GM19025 (cell line): ENCODE measurements around the gene ZNG1B.
A peak's percentile ranks its signal among the peaks of the same experiment; 100 is the strongest.
"Not testable (repeated sequence)": the region's sequence is repeated elsewhere in the genome, so short reads cannot be mapped to it uniquely, and the experiment has no call there.

Experiments
- ATAC-seq: cut with Tn5 transposase; IDR thresholded peaks from one replicate; pipeline ENCODE4 v1.9.1; 2021; ENCODE audit warnings: mild to moderate bottlenecking, low read depth, moderate library complexity; ENCODE audit not compliant: unreplicated experiment

Gene ZNG1B

GRCh38 chr2:113503094-113504042 is 65.9 kb downstream of the ZNG1B start:
- ATAC-seq, result peak; percentile 57

- ATAC-seq, result not testable (repeated sequence)
These were observed 66.6 kb downstream of the ZNG1B start for GRCh38 chr2:113504081-113504480.

DNA sequence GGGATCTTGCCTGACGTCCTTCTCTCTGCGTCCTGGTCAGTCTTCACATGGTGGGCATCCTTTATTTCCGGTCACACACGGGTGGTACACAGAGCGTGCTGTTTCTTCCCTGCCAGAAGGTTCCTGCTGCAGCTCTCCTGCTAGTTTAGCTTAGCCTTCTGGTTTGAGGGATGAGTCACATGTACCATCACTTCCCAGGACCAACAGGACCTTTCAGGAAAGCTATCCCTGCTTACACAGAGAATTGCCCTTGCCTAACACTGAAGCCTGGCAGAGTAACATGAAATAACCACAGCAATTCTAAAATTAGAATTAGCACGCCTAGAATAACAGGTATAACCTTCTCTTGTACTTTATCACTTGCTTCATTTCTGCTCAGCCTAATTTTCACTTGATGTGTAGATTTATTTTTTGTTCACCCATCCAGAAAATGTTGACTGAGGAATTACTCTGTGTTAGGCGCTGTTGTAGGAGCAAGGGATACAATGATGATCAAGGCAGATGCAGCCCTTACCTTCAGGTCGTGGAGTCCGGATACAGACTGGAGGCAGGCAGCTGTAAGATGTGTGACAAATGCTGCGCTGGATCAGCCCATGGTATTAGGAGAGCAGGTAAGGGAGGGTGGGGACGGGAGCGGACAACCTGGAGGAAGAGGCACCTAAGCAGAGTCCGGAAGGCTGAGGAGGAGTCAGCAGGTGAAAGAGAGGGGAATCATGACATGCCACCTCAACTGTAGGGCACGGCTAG is 70.1 kb downstream of the ZNG1B start:
- ATAC-seq, result not testable (repeated sequence)

DNA sequence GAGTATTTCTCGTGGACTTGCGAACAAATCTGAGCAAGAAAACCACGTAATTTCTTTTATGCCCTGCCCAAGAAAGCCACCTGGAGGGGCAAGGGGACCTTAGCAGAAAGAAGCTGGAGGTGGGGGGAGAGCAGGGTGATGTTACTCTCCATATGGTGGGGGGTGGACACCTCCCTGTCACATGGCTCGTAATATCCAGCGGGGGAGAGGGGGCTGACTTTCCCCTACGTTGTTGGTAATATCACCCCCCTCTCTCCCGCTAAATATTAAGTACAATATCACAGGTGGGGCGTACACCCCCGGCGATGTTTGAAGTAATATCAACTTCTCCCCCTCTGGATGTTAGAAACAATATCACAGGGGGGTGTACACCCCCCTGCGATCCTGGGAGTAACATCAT is 70.7 kb downstream of the ZNG1B start:
- not testable (repeated sequence) for ATAC-seq

DNA sequence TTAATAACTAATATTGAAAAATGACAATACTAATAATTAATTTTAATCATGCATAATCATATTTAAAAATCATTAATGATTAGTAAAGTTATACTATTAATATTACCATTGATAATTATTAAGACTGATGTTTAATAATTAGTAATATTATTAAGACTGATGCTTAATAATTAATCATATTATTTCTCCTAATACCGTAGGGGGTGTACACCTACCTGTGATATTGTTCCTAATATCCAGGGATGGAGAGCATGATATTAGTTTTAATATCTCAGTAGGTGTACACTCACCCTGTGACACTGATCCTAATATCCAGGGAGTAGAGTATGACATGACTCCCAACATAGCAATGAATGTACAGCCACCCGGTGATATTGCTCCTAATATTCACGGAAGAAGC is 73.4 kb downstream of the ZNG1B start:
- ATAC-seq, result not testable (repeated sequence)

DNA sequence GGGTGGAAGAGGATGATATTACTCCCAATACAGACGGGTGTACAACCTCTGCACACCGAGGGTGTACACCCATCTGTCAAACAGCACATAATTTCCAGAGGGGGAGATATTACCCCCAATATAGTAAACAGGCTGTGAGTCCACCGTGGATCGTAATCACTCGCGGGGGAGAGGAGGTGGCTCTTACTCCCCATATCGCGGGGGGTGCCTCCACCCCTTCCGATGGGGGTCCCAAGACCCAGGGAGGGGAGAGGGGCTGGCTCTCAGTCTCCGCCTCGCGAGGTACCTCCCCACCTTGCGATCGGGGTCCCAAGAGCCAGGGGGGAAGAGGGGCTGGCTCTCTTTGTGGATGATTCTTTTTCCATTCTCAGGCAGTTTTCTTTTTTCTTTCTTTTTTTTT is 74.4 kb downstream of the ZNG1B start:
- ATAC-seq, result not testable (repeated sequence)

DNA sequence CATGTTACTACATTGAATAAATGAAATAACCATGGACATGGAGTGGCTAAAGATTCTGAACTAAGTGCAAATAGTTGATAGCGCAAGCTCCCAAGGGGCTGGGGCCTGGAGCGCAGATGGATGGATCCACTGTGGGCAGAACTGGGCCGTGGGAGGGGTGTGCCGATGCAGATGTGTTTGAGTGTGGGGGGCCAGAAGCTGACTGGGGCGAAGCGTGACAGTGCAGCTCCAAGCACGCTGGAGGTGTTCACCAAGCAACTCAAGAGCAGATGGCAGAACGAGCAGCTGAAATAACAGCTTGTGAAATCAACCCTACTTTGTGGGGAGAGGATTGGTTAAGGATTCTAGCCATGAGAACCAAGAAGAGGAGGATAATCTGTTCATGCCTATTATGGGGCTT is 78.0 kb downstream of the ZNG1B start:
- not testable (repeated sequence) for ATAC-seq

DNA sequence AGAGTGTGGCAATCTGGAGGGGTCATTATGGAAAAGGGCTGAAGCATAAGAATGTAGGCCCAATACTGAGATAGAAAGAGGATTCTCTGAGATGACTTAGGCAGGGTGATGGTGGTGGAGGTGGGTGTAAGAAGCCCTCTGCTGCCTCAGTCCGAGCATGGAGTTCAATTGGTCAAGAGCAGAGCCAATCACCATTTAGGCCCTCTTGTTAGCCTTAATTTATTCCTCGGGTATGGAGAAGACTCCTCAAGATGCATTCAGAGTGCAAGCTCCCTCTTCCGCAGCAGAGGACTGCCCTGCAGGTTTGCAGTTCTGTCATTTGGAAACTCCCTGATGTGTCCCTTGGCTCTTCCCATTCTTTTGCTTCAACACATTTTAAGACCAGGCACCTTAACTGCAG is 78.5 kb downstream of the ZNG1B start:
- not testable (repeated sequence) for ATAC-seq

DNA sequence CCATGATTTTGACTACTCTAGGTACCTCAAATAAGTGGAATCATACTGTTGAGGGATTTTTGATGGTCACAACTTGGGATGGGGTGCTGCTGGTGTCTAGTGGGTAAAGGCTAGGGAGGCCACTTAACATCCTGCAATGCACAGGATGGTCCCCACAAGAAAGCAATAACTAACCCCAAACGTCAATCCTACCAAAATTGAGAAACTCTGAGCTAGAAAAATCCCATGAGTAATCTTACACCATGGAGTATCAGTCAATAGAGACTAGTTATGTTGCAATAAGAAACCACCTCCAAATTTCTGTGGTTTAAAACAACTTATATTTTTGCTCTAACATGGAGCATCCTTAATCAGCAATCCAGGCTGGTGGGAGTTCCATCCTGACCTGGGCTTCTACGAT is 79.5 kb downstream of the ZNG1B start:
- ATAC-seq, result not testable (repeated sequence)

GRCh38 chr2:113520837-113521236 is 83.3 kb downstream of the ZNG1B start:
- ATAC-seq, result not testable (repeated sequence)

GRCh38 chr2:113521492-113521891 is 84.0 kb downstream of the ZNG1B start:
- not testable (repeated sequence) for ATAC-seq

DNA sequence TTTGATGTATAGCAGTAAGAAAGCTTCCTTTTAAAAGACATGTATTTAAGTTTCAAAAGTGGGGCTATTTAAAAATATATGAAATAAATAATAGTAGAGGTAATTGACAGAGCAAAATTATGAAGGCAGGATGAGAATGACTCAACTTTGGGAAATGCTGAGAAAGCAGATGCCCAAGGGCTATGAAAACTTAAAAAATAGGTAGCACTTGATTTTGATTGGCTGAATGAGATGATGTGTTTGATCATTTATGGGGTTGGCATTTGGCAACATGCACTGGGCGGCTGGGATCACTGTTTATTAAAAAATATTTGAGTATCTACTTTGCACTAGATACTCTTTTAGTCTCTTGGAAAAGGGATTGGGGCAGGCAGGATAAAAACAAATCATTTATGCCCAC is 87.5 kb downstream of the ZNG1B start:
- not testable (repeated sequence) for ATAC-seq

- peak; percentile 81 for ATAC-seq
These were observed 90.0 kb downstream of the ZNG1B start for GRCh38 chr2:113527350-113528045.

- ATAC-seq, result not testable (repeated sequence)
These were observed 90.6 kb downstream of the ZNG1B start for GRCh38 chr2:113528126-113528525.

GRCh38 chr2:113528904-113529303 is 91.4 kb downstream of the ZNG1B start:
- not testable (repeated sequence) for ATAC-seq

- not testable (repeated sequence) for ATAC-seq
These were observed 95.5 kb downstream of the ZNG1B start for GRCh38 chr2:113532991-113533390.

DNA sequence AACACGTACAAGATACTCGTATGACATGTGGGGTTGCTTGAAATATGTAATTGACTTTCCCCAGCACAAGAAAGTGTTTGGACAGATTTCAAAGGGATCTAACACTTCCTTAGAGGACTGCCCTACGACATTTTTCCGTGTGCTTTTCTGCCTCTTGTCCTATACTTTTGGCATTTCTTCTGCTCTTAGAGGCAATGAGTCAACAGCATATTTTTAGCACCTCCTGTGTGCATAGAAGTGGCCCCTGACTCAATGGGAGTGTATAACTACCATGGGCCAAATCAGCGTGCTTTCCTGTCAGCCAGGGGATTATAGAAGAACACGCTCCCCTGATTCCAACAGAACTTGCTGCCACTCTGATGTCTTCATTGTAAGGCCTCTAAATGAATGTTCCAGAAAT is 99.1 kb downstream of the ZNG1B start:
- not testable (repeated sequence) for ATAC-seq

GRCh38 chr2:113540834-113541203 is 103.3 kb downstream of the ZNG1B start:
- ATAC-seq, result not testable (repeated sequence)

- not testable (repeated sequence) for ATAC-seq
These were observed 103.9 kb downstream of the ZNG1B start for GRCh38 chr2:113541204-113541975.

- ATAC-seq, result not testable (repeated sequence)
These were observed 104.5 kb downstream of the ZNG1B start for GRCh38 chr2:113541976-113542485.
